ENCODE results near the gene METTL21C. TPM values are rescaled to one million over a fixed set of nuclear protein-coding genes. Genes with fewer than 3 reads are reported as not detected.

METTL21C gene
- total and polyA plus RNA-seq, 7 donors = 0.19 to 12.5 (median 0.34) TPM

DNA sequence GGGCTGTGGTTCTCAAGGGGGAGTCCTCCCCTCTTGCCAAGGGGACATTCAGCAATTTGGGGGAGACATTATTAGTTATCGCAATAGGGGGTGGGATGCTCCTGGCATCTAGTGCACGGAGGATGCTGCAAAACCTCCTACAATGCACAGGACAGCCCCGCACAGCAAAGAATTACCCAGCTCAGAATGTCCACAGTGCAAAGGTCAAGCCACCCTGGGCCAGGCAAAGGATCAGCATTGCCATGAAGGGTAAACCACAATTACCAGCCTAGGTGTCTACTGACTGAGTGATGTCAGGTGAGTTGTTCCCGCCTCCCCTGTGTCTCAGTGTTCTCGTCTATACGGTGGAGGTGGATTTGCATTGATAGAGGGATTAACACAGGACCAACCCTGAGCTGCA is 2.4 kb upstream of the METTL21C start:
- no peak overlapping the region for H3K4me3 ChIP-seq
- DNase-seq = no peak
- ATAC-seq = no peak
- H3K4me1 ChIP-seq = peaks cover 45% of the 10 kb centered on the region
- no peaks in the 10 kb centered on the region for H3K36me3 ChIP-seq (ENCODE audit: insufficient read depth in 1 of 2, low read depth in 1 of 2)
- TF ChIP-seq, protein P1, sequence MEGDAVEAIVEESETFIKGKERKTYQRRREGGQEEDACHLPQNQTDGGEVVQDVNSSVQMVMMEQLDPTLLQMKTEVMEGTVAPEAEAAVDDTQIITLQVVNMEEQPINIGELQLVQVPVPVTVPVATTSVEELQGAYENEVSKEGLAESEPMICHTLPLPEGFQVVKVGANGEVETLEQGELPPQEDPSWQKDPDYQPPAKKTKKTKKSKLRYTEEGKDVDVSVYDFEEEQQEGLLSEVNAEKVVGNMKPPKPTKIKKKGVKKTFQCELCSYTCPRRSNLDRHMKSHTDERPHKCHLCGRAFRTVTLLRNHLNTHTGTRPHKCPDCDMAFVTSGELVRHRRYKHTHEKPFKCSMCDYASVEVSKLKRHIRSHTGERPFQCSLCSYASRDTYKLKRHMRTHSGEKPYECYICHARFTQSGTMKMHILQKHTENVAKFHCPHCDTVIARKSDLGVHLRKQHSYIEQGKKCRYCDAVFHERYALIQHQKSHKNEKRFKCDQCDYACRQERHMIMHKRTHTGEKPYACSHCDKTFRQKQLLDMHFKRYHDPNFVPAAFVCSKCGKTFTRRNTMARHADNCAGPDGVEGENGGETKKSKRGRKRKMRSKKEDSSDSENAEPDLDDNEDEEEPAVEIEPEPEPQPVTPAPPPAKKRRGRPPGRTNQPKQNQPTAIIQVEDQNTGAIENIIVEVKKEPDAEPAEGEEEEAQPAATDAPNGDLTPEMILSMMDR (IDR thresholded peaks at IDR 0.05) = no peak
- no peak overlapping the region for H3K27ac ChIP-seq
- no peaks in the 10 kb centered on the region for H3K9me3 ChIP-seq
- 85 to 91% (median 89%) methylated on average over 6 of the region's 6 CpGs for WGBS, 3 donors
- intact Hi-C loops (cut with DNase I) = no loop called here
- H3K27me3 ChIP-seq (ENCODE audit: insufficient read depth in 3 of 3, low read length in 2 of 3) = no peaks in the 10 kb centered on the region

DNA sequence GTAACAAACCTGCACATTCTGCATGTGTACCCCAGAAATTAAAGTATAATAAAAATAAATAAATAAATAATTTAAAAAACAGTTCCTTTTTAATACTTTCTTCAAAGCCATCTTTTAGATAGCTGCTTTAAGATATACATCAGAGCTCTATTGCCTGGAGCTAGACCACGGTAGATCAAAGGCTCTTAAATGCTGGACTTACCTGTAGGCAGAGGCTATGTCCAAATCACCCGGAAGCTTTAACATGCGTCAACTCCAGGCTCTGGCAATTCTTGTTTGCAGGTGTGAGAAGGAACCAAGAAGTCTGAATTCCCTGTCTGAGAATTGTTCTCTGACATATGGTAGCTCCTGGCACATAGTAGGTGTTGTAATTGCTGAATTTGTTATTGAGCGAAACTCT is 1.6 kb upstream of the METTL21C start:
- no peaks in the 10 kb centered on the region for H3K36me3 ChIP-seq (ENCODE audit: insufficient read depth in 1 of 2, low read depth in 1 of 2)
- H3K27ac ChIP-seq = no peak overlapping the region
- intact Hi-C loops (cut with DNase I) = no loop called here
- no peak for DNase-seq
- ATAC-seq = no peak
- TF ChIP-seq, protein P1 (IDR thresholded peaks at IDR 0.05) = no peak
- WGBS, 3 donors = 88 to 92% (median 91%) methylated on average over 4 of the region's 4 CpGs
- no peaks in the 10 kb centered on the region for H3K27me3 ChIP-seq (ENCODE audit: insufficient read depth in 3 of 3, low read length in 2 of 3)
- no peaks in the 10 kb centered on the region for H3K9me3 ChIP-seq
- no peak overlapping the region for H3K4me3 ChIP-seq
- peaks cover 45% of the 10 kb centered on the region for H3K4me1 ChIP-seq

DNA sequence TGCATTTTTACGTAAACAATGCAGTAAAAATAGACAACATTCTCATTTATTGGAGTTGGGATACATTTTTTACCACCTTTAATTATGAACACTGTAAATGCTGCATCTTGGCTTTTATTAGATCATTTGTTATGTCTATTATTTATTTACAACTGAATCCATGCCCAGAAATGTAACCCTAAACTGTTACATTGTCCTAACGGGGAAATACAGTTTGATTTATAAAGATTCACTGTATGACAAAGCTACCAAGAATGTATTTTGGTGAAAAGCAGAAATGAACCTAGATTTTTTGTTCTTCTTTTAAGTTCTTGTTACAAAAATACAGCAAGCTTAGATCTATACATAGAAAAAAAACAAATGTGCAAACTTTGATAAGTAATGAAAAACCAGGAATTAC is 1.1 kb downstream of the METTL21C start:
- TF ChIP-seq, protein P1 (IDR thresholded peaks at IDR 0.05) = no peak
- Histone ChIP-seq H3K4me1 (peaks cover 24% of the 10 kb centered on the region), H3K27me3 (ENCODE audit: insufficient read depth in 3 of 3, low read length in 2 of 3) (no peaks in the 10 kb centered on the region), H3K27ac (peak overlapping the region; percentile 79), H3K9me3 (peaks cover 8% of the 10 kb centered on the region), H3K36me3 (ENCODE audit: insufficient read depth in 1 of 2, low read depth in 1 of 2) (no peaks in the 10 kb centered on the region), H3K4me3 (peak overlapping the region; percentile 47)
- intact Hi-C loops (cut with DNase I) = no loop called here
- no peak for DNase-seq
- WGBS, 3 donors = 23 to 61% (median 41%) methylated on average over 2 of the region's 2 CpGs
- no peak for ATAC-seq

DNA sequence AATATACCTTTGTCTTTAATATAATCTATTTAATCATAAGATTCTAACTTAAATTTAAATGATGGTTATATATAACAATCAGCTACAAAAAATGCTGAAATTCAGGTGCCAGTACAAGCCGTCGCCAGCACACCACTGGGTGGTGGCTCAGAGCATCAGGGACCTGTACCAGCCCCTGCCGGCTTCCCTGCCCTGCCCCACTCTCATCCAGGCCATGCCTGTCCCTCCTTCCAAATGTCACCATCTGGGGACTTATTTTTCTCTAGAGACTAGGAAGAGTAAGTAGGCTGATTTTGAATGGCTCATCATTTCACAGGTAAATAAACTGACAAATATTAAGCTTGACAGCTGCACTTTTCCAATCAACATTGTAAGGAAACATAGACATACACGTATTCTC is 1.6 kb downstream of the METTL21C start:
- DNase-seq (no peak), ATAC-seq (peak; percentile 40 to 56 (median 46))
- Histone ChIP-seq H3K27me3 (ENCODE audit: insufficient read depth in 3 of 3, low read length in 2 of 3) (no peaks in the 10 kb centered on the region), H3K36me3 (ENCODE audit: insufficient read depth in 1 of 2, low read depth in 1 of 2) (no peaks in the 10 kb centered on the region), H3K4me3 (peak overlapping the region; percentile 47), H3K9me3 (peaks cover 8% of the 10 kb centered on the region), H3K4me1 (peaks cover 24% of the 10 kb centered on the region), H3K27ac (peak overlapping the region; percentile 79)
- intact Hi-C loops (cut with DNase I) = no loop called here
- 55 to 84% (median 67%) methylated on average over 4 of the region's 4 CpGs for WGBS, 3 donors
- TF ChIP-seq, protein P1 (IDR thresholded peaks at IDR 0.05) = no peak

DNA sequence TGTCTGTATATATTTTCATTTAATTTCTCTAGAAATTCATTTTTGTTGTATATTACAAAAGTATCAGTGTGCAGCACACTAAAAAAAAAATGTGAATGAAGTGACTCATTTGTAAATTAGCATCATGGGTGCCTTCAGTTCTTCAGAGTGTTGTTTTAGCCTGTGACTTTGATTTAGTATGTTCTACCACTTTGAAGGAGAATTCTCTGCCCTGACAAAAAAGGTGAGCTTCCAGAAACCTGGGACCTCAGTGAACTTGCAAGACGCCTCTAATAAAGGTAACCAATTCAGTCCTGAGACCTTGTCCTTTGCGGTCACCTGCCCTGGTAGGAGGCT is 2.4 kb downstream of the METTL21C start:
- intact Hi-C loops (cut with DNase I) = no loop called here
- Histone ChIP-seq H3K4me3 (peak overlapping the region; percentile 47), H3K27ac (peak overlapping the region; percentile 79), H3K36me3 (ENCODE audit: insufficient read depth in 1 of 2, low read depth in 1 of 2) (no peaks in the 10 kb centered on the region), H3K4me1 (peaks cover 24% of the 10 kb centered on the region), H3K9me3 (peaks cover 8% of the 10 kb centered on the region), H3K27me3 (ENCODE audit: insufficient read depth in 3 of 3, low read length in 2 of 3) (no peaks in the 10 kb centered on the region)
- ATAC-seq (peak in 2 of 4 donors; percentile 4 to 41), DNase-seq (no peak)
- WGBS, 3 donors = 73 to 95% (median 81%) methylated on average over 2 of the region's 2 CpGs
- TF ChIP-seq, protein P1 (IDR thresholded peaks at IDR 0.05) = no peak

Measured in psoas muscle (tissue), 8 donors.